Right renal cortex interstitium (tissue), 3 donors: Measurements from ENCODE around the gene FUT2. TPM values are rescaled to one million over a fixed set of nuclear protein-coding genes. Genes with fewer than 3 reads are reported as not detected.
"Not testable (repeated sequence)": the region's sequence is repeated elsewhere in the genome, so short reads cannot be mapped to it uniquely, and the experiment has no call there.

ENCODE experiments used
- DNase-seq, 3 donors: peaks; one replicate each; pipeline ENCODE4 v3.0.0-alpha.2; 2013; ENCODE audit warnings: low read depth in 3 of 3, low spot score in 2 of 3
- polyA plus RNA-seq, 3 donors: library from polyadenylated mRNA; unstranded; fragments of 120-200 nt; gene quantifications; one replicate each; pipeline ENCODE4 v1.2.1, GENCODE V29; 2013; ENCODE audit not compliant: insufficient read length in 3 of 3

FUT2 gene
- polyA plus RNA-seq, 3 donors, result 0.96 to 2.6 (median 1.9) TPM

DNA sequence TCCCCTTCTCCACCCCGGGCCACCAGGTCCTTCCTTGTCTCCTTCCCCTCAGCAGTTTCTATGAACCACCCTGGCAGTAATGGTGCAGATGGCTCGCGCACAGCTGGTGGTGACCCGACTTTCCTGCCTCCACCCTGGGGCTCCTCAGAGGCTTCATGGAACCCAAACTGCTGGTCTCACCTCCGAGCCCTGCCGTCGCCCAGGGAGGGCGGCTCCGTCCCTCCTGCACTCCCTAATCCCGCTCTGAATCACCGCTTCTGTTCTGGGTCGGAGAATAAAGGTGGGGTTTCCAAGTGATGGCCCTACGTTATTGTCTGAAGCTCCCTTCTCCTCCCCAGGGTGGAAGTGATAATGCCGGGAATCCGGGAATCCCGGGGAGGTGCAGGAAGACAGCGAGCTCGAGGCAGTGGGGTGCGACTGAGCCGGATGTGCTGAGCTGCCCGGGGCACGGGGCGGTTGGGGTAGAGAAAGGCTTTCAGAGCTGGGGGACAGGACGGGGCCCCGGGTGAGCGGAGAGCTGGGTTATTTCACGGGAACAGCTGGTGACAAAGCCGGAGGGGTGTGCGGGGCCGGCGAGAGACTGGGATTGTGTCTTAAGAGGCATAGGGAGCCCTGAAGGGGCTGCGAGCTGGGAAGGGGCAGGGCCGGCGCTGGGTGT is 711 bp downstream of the FUT2 start:
- no peak for DNase-seq

DNA sequence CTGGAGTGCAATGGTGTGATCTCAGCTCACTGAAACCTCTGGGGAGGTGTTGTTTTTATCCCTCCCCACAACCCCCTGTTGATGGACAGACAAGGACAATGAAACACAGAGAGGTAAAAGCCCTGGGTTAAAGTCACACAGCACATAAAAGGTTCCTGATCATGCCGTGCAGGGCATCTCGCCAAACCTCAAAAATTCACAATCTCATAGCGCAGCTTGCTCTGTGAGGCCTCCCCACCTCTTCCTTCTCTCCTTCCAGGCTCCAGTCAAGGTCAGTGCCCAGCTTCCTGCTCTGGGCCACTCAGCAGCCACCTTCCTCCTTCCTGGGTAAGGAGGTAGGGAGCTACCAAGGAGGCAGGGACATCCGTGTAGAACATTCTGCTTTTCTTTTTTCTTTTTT is 2.3 kb downstream of the FUT2 start:
- no peak for DNase-seq

DNA sequence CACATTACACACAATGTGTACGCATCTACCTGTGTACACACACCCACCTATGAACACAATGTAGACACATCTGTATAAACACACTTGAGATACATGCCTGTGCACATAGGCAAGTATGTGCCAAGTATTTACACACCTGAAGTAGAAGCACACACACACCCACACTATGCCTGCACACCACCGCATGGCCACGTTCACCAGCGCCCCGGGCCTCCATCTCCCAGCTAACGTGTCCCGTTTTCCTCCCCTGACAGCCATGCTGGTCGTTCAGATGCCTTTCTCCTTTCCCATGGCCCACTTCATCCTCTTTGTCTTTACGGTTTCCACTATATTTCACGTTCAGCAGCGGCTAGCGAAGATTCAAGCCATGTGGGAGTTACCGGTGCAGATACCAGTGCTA is 6.9 kb downstream of the FUT2 start:
- no peak for DNase-seq

DNA sequence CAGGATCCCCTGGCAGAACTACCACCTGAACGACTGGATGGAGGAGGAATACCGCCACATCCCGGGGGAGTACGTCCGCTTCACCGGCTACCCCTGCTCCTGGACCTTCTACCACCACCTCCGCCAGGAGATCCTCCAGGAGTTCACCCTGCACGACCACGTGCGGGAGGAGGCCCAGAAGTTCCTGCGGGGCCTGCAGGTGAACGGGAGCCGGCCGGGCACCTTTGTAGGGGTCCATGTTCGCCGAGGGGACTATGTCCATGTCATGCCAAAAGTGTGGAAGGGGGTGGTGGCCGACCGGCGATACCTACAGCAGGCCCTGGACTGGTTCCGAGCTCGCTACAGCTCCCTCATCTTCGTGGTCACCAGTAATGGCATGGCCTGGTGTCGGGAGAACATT is 7.5 kb downstream of the FUT2 start:
- DNase-seq, result no peak

DNA sequence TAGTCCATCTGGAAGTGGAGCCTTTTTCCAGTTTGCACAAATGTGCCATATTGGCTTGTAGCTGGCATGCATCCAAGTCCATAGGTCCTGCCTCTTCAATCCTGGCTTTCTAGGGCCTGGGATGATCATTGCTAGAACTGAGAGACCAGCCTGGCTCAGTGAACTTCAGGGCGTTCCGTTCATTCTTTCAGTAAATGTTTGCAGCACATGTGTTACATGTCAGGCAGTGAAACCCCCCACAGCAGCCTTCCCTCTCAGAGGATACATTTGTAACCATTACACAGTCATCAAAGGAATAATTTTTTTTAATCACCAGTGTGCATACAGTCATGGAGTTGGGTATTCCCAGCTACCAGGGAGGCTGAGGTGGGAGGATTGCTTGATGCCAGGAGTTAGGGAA is 9.7 kb downstream of the FUT2 start:
- DNase-seq, result no peak

DNA sequence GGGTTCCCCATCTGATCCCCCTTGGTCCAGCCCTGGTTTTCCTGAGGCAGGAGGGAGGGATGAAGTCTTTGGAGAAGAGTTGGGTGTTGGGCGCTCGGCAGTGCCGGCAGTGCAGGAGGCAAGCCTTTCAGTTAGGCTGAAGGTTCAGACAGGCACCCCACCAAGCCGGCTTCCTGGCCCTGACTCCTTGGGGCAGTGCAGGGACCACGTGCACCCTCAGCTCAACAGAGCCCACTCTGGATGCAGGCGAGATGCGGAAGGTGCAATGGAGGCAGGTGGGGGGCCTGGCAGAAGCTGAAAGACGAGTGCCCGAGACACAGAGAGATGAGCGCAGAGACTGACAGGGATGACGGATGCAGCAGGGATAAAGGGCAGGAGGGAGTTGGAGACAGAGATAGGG is 12.7 kb downstream of the FUT2 start:
- DNase-seq, result no peak

DNA sequence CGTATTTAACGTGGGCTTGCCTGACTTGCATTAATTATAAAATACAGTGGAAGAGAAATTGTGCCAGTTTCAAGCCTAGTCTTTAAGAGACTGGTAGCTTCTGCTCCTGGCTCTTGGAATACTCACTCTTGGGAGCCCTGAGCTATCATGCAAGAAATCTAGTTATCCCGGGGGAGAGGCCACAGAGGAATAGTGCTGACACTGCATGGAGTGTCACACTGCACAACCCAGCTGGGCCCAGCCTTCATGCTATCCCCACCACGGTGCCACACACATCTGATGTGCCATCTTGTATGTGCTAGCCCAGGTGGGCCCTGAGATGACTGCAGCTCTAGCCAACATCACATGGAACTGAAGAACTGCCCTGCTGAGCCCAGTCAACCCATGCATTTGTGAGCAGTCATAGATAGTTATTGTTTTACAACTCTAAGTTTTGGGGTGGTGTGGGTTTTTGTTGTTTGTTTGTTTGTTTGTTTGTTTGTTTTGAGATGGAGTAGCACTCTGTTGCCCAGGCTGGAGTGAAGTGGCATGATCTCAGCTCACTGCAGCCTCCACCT is 15.4 kb downstream of the FUT2 start:
- DNase-seq, result no peak

DNA sequence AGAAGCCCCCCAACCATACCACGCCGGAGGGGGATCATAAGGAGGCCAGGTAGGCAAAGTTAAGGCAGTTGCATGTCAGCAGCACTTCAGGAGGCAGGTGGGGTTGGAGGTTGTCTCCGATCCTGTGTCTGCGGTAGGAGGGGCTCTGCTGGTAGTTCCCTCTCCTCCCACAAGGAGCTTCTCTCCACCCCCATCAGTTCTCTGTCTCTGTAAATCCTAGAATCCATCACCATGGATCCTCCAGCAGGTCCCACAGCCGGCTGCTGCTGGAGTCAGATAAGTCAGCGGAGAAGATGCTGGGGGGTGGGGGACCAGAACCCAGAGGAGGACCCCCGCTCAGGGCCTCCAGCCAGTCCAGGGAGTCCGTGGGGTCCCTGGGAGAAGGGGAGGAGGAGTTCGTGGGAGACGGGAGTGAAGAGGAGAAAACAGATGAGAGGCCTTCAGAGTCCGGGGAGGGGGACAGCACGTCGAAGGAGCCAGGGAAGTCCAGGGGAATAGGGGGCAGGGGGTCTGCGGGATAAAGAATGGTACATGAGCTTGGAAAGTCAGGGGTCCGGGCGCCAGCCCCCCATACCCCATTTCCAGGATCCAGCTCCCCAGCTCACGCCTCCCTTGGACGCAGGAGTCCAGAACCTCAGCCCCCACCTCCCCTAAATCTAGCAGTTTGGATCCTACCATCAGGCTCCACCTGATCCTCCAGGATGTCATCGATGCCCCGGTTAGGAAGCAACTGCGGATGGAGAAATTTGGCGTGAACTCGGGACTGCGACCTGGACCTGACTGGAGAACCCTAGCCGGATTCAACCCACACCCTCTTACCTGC is 17.5 kb downstream of the FUT2 start:
- DNase-seq, result no peak

DNA sequence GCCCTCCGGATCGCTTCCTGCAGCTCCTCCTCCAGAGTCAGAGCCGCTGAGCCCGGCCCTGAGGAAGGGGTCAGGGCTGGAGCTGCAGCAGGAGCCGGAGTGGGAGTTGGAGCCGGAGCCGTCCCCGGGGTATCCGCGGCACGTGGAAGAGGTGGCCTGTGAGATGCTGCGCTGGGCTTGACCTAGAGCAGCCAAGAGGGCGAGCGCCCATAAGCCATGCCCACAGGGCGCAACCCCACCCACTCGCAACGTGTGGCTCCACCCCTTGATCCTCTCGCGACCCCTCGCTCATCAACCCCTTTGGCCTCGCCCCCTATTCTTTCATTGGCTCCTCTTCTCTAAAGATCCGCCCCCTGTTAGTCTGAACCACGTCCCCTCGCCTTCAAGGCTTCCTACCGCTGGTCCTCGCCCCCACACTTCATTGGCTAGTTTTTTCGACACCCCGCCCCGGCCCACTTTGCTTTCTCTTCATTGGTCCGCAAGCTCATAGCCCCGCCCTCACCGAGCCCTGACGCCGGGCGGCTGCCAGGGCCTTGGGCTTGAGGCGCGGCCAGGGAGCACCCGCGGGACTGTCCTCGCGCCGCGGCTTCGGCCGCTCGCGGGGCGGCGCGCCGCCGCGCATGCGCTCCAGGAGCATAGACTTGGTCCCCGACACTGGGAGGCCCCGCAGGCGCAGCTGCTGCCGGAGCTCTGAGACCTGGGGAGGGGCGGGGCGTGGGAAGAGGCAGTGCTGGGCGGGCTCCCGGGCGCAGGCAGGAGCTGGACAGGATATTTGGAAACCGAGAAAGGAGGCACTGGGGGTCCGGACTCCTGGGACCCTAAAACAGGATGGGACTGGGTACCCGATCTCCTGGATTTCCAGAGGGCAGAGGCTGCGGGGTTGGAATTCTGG is 18.3 kb downstream of the FUT2 start:
- DNase-seq, result peak; percentile 96 to 99 (median 99)

DNA sequence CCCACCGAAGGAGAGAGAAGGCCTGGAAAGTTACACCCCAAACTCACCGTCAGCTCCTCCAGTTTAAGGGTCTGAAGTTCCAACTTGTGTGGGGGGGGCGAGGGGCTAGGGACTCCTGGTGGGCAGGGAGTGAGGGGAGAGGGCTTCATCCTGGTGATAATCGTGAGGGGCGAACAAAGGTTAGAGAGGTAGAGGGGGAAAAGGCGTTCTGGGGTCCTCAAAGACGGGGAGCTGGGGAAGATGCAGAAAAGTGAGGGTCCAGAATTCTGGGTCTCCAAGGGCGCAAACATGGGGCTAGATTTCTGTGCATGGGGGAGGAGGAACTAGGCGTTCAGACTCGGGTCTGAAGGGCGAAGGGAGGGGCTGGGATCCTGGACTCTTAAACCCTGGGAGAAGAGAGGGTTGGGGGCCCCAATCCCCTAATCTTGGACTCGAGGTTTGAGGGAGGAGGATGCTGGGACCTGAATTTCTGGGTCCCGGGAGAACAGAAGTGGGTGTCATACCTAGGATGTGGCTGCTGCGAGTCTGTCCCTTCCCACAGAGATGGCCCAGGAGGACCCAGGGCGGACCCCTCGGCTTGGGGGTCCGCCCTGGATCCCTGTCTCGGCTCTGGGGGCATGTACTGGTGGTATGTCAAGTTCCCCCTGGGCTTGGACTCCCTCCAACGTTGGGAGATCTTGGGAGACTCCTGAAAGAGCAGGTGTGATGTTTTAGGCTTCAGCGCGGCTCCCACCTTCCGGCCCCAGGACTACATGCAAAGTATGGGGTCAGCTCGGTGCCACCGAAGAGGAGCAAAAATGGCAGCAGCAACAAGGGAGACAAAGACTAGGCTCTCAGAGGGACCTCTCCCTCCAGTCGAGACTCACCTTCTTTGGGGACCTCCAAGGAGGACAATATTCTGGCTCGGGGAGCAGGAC is 19.2 kb downstream of the FUT2 start:
- no peak for DNase-seq

DNA sequence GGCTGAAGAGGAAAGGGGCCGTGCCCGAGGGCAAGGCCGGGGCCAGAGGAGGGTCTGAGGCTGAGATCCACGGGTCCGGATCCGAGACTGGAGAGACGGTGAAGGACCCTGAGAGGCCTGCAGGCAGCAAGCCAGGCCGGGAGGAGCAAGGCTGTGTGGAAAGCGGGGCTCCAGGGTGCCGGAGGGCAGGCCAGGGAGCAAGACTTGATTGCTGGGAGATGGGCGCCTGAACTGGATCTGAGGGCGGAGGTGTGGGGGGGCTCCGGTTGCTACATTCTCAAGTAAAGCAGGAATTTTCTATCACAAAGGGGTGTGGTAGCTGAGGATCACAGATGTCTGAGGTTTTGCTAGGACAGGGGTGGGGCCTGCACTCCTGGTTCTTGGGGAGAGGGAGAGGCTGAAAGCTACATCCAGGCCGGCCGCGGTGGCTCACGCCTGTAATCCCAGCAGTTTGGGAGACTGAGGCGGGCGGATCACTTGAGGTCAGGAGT is 20.0 kb downstream of the FUT2 start:
- no peak for DNase-seq

DNA sequence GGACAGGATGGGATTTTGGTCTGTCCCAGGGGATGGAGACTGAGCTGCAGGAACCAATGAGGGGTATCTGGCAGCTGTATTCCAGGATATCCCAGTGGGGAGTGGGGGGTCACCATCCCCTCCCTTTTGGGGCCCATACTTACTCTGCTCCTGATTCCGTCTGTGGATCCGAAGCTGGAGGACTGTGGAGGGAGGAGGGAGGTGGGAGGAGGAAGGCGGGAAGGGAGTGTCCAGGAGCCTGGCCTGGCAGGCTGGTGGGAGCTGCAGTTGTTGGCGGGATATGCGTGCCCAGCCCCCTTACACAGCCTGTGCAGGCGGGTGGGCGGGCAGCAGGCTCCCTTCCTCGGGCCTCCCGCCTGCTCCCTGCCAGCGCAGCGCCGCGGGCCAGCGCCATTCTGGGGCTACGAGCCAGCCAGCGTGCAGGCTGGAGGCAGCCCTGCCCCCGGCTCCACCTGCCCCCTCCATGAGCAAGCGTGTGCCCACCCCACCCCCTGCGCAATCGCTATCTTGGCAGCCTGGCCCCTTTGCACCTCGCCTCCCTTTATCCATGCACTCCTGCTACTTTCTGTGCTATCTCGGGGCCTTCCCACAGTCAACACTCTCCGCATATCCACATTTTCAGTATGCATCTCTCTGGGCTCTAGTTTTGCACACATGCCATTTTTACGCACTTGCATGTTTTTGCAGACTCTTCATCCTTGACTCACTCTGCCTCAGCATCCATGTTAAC is 21.0 kb downstream of the FUT2 start:
- no peak for DNase-seq

DNA sequence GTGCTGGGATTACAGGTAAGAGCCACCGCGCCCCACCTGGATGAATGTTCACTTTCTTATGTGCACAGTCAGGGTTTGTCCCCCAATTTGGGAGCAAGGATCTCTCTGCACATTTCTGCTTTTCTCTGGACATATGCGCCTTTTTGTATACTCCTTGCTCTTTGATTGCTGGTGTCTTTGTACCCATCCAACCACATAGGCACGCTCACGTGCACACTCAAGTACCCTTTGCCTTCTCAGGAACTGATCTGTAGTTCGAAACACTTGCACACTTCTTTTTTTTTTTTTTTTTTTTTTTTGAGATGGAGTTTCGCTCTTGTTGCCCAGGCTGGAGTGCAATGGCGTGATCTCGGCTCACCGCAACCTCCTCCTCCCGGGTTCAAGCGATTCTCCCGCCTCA is 22.3 kb downstream of the FUT2 start:
- DNase-seq, result not testable (repeated sequence)

DNA sequence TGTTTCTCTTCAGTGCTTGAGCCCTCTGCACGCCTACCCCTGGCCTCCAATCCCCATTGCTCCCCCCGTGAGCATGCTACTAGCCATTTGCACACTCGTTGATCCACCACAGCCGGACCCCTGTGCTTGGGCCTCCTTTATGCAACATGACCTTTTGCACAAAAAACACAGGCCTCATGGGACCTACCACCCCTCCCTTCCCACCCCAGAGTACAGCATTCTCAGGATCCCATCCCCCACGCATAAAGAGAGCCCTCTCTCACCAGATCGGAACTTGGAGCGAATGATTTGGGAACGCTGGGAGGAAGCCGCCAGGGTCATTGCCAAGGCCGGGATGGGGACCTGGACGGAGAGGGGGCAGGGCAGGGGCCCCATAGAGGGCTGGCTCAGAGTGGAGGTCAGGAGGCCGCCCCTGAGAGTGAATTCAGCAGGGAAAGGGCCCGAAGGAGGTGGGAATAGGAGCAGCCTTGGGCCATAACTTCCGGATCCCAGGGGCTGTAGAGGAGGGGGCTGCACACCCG is 23.0 kb downstream of the FUT2 start:
- no peak for DNase-seq

DNA sequence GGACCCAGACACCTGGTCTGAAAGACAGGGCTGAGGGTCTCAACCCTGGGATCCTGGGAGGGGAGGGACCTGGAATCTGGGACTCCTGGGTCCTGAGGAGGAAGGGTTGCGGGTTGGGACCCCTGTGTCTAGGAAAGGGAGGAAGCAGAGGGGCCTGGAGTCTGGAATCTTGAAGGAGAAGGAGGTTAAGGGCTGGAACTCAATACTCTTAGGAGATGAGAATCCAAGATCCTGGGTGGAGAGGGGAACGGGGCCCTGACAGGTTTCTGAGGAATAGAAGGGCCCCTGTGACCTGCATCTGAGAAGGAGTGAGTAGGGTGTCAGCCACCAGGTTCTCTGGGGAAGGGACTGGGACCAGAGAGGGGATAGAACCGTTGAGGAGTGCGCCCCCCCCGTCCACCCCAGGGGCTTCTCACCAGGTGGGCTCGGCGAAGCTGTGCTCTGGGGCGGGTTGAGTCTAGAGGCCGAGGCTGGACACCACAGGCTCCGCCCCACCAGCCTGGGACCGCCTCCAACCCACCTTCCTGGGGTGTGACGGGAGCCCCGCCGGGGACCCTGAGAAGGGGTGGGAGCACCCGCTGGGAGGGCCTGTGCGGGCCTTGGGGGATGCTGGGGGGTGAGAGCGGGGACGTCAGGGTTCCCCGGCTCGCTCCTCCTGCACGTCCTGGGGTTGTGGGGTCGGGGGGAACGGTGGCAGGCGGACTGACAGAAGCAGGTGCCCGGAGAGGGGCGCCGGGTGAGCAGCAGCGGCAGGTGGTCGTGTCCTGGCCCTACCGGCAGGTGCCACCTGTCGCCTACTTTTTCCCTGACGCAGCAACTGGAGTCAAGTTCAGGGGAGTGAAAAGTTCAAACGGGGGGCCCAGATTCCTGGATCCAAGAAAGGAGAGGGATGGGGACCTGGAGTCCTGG is 23.7 kb downstream of the FUT2 start, which contains the start of gene MAMSTR:
Gene MAMSTR (minus strand): TSS at position 463 of the 909 bp plus-strand sequence. CDS start 694 bp downstream, outside the sequence.
- DNase-seq, result no peak

DNA sequence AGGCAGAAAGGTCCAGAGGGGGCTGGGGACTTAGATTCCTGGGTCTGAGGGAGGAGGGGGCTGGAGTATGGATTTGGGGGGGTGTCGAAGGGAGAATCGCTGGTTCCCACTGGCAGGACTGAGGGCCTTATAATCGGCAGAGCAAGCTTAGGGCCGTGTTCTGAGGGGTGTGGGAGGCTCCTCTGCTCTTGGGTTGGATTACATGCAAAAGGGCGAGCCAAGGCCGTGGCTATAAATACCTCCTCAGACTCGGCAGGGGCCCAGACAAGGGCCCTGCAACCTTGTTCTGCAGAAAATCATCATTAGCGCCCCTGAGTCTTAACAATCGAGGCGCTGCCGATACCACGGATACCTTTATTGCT is 24.5 kb downstream of the FUT2 start:
- DNase-seq, result no peak

DNA sequence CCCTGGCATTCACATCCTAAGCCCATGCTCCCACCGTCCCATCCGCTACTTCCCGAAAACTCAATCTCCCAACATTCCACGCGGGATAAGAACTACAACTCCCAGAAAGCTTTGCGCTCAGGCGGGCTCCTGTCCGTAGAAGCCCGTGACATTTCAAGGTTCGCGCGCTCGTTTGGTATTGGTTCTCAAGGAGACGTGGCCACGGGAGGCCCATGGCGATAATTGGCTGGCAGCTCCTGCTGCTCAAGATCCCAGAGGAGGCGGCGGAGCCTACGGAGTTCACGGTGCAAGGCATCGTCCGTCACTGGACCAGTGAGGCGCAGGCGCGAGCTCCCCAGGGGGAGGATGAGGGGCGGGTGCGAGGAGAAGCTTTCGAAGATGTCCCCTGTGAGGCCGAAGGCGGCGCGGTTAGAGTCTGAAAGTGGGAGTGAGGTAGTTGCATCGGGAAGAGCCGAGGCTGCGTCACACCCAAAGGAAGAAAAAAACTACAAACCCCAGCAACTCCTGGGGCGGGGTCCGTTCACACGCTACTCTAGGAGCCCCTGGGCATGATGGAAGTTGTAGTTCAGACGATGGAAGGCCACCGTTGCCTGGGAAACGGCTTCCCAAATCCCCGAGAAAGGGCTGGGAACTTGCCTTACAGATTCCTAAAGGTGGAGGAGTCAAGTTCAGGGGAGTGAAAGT is 25.0 kb downstream of the FUT2 start:
- DNase-seq, result peak; percentile 98 to 99 (median 99)
